ENCODE data around the gene DIS3L.
"Not testable (repeated sequence)": the region's sequence is repeated elsewhere in the genome, so short reads cannot be mapped to it uniquely, and the experiment has no call there.

The DIS3L gene

GRCh38 chr15:66278056-66278455 is 15.3 kb upstream of the DIS3L start:
- no peak for DNase-seq

- DNase-seq: no peak
These were observed 14.7 kb upstream of the DIS3L start for GRCh38 chr15:66278671-66279070.

- no peak for DNase-seq
These were observed 9.1 kb upstream of the DIS3L start for GRCh38 chr15:66284271-66284670.

- no peak for DNase-seq
These were observed 7.7 kb upstream of the DIS3L start for GRCh38 chr15:66285533-66286280.

GRCh38 chr15:66287461-66288057 is 5.8 kb upstream of the DIS3L start:
- DNase-seq: no peak

- no peak for DNase-seq
These were observed 5.3 kb upstream of the DIS3L start for GRCh38 chr15:66288093-66288492.

- no peak for DNase-seq
These were observed 4.7 kb upstream of the DIS3L start for GRCh38 chr15:66288551-66289185.

- no peak for DNase-seq
These were observed 3.4 kb upstream of the DIS3L start for GRCh38 chr15:66290007-66290406.

GRCh38 chr15:66290518-66290917 is 2.9 kb upstream of the DIS3L start:
- DNase-seq: no peak

GRCh38 chr15:66291816-66292570 is 1.4 kb upstream of the DIS3L start:
- DNase-seq: no peak

GRCh38 chr15:66292571-66293418 is 573 bp upstream of the DIS3L start:
- no peak for DNase-seq

- DNase-seq: no peak
These were observed 976 bp downstream of the DIS3L start for GRCh38 chr15:66294157-66294931.

GRCh38 chr15:66294932-66295235 is 1.5 kb downstream of the DIS3L start:
- no peak for DNase-seq

- no peak for DNase-seq
These were observed 2.8 kb downstream of the DIS3L start for GRCh38 chr15:66296186-66296585.

- no peak for DNase-seq
These were observed 5.5 kb downstream of the DIS3L start for GRCh38 chr15:66298803-66299251.

GRCh38 chr15:66302489-66303278 is 9.3 kb downstream of the DIS3L start:
- no peak for DNase-seq

- not testable (repeated sequence) for DNase-seq
These were observed 11.1 kb downstream of the DIS3L start for GRCh38 chr15:66304425-66304824.

GRCh38 chr15:66306381-66306780 is 13.0 kb downstream of the DIS3L start:
- no peak for DNase-seq

GRCh38 chr15:66308531-66308930 is 15.2 kb downstream of the DIS3L start:
- no peak for DNase-seq

- DNase-seq: no peak
These were observed 16.5 kb downstream of the DIS3L start for GRCh38 chr15:66309828-66310227.

GRCh38 chr15:66310786-66311185 is 17.4 kb downstream of the DIS3L start:
- DNase-seq: no peak
